ENCODE results near the gene OPCML. TPM values are rescaled to one million over a fixed set of nuclear protein-coding genes. Genes with fewer than 3 reads are reported as not detected.

OPCML gene
- total RNA-seq, 1 donor from 2014 or later, result 0.12 TPM

- H3K4me3 ChIP-seq, result no peak overlapping the region
- DNase-seq, result no peak
- H3K9me3 ChIP-seq, result no peaks in the 10 kb centered on the region
- intact Hi-C loops (cut with DNase I), result no loop called here
- H3K27ac ChIP-seq, result no peak overlapping the region
- no peak for TF ChIP-seq CTCF (IDR thresholded peaks at IDR 0.05)
- no peaks in the 10 kb centered on the region for H3K36me3 ChIP-seq
- ATAC-seq, result no peak
- H3K27me3 ChIP-seq (ENCODE audit: low read depth), result peaks cover 4% of the 10 kb centered on the region
- H3K4me1 ChIP-seq, result no peaks in the 10 kb centered on the region
Observed at GRCh38 chr11:133559382-133559781, 27.1 kb upstream of the OPCML start.

- DNase-seq (no peak), ATAC-seq (no peak)
- no peaks in the 10 kb centered on the region for H3K27me3 ChIP-seq (ENCODE audit: low read depth)
- H3K36me3 ChIP-seq, result no peaks in the 10 kb centered on the region
- H3K4me3 ChIP-seq, result no peak overlapping the region
- H3K4me1 ChIP-seq, result no peaks in the 10 kb centered on the region
- H3K27ac ChIP-seq, result no peak overlapping the region
- intact Hi-C loops (cut with DNase I), result no loop called here
- H3K9me3 ChIP-seq, result no peaks in the 10 kb centered on the region
- TF ChIP-seq CTCF (IDR thresholded peaks at IDR 0.05), result no peak
Observed at GRCh38 chr11:133555034-133555433, 22.7 kb upstream of the OPCML start.

- TF ChIP-seq CTCF (IDR thresholded peaks at IDR 0.05), result no peak
- intact Hi-C loops (cut with DNase I), result no loop called here
- Histone ChIP-seq H3K27me3 (ENCODE audit: low read depth) (no peaks in the 10 kb centered on the region), H3K27ac (no peak overlapping the region), H3K4me3 (no peak overlapping the region), H3K9me3 (no peaks in the 10 kb centered on the region), H3K4me1 (no peaks in the 10 kb centered on the region), H3K36me3 (no peaks in the 10 kb centered on the region)
- DNase-seq (no peak), ATAC-seq (no peak)
Observed at GRCh38 chr11:133553885-133554740, 21.8 kb upstream of the OPCML start.

- Histone ChIP-seq H3K27ac (no peak overlapping the region), H3K4me1 (no peaks in the 10 kb centered on the region), H3K9me3 (no peaks in the 10 kb centered on the region), H3K36me3 (no peaks in the 10 kb centered on the region), H3K27me3 (ENCODE audit: low read depth) (no peaks in the 10 kb centered on the region), H3K4me3 (no peak overlapping the region)
- ATAC-seq (no peak), DNase-seq (no peak)
- intact Hi-C loops (cut with DNase I), result no loop called here
- no peak for TF ChIP-seq CTCF (IDR thresholded peaks at IDR 0.05)
Observed at GRCh38 chr11:133552938-133553337, 20.6 kb upstream of the OPCML start.

- no peaks in the 10 kb centered on the region for H3K27me3 ChIP-seq (ENCODE audit: low read depth)
- intact Hi-C loops (cut with DNase I), result no loop called here
- no peak for ATAC-seq
- no peaks in the 10 kb centered on the region for H3K36me3 ChIP-seq
- H3K4me3 ChIP-seq, result no peak overlapping the region
- DNase-seq, result no peak
- H3K9me3 ChIP-seq, result no peaks in the 10 kb centered on the region
- TF ChIP-seq CTCF (IDR thresholded peaks at IDR 0.05), result no peak
- no peak overlapping the region for H3K27ac ChIP-seq
- H3K4me1 ChIP-seq, result no peaks in the 10 kb centered on the region
Observed at GRCh38 chr11:133551064-133551463, 18.8 kb upstream of the OPCML start.

All from lower lobe of right lung (tissue), 2 donors.